ENCODE results near the gene NAPG. TPM values are rescaled to one million over a fixed set of nuclear protein-coding genes. Genes with fewer than 3 reads are reported as not detected.
"Not testable (repeated sequence)": the region's sequence is repeated elsewhere in the genome, so short reads cannot be mapped to it uniquely, and the experiment has no call there.

The NAPG gene
- total RNA-seq, 4 donors from 2014 or later: 21.5 to 60.6 (median 32.7) TPM

DNA sequence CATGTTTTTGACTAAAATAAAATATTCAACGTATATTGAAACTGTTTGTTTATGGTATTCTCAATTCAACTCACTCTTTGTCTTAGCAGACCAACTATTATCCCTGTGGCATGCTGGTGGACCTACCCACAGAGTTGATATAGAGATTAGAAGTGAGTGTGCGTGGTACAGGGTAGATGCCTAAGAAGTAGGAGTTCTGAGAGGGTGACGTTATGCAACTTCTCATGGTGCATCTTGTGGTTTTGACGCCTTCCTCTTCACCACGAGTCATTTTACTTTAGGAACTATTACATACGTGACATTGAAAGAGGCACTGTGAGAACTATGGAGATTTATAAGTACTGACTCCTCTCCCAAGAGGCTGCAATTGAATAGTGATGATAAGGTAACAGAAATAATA is 26.6 kb upstream of the NAPG start:
- Histone ChIP-seq H3K27ac (no peak overlapping the region), H3K27me3 (no peaks in the 10 kb centered on the region), H3K9me3 (no peaks in the 10 kb centered on the region), H3K36me3 (no peaks in the 10 kb centered on the region), H3K4me1 (no peaks in the 10 kb centered on the region), H3K4me3 (no peak overlapping the region)
- DNase-seq: no peak
- intact Hi-C loops (cut with DNase I; ENCODE audit: low total_unique reads): no loop called here
- TF ChIP-seq, protein P1, sequence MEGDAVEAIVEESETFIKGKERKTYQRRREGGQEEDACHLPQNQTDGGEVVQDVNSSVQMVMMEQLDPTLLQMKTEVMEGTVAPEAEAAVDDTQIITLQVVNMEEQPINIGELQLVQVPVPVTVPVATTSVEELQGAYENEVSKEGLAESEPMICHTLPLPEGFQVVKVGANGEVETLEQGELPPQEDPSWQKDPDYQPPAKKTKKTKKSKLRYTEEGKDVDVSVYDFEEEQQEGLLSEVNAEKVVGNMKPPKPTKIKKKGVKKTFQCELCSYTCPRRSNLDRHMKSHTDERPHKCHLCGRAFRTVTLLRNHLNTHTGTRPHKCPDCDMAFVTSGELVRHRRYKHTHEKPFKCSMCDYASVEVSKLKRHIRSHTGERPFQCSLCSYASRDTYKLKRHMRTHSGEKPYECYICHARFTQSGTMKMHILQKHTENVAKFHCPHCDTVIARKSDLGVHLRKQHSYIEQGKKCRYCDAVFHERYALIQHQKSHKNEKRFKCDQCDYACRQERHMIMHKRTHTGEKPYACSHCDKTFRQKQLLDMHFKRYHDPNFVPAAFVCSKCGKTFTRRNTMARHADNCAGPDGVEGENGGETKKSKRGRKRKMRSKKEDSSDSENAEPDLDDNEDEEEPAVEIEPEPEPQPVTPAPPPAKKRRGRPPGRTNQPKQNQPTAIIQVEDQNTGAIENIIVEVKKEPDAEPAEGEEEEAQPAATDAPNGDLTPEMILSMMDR (IDR thresholded peaks at IDR 0.05): no peak
- no peak for TF ChIP-seq POLR2A (IDR thresholded peaks at IDR 0.05)

DNA sequence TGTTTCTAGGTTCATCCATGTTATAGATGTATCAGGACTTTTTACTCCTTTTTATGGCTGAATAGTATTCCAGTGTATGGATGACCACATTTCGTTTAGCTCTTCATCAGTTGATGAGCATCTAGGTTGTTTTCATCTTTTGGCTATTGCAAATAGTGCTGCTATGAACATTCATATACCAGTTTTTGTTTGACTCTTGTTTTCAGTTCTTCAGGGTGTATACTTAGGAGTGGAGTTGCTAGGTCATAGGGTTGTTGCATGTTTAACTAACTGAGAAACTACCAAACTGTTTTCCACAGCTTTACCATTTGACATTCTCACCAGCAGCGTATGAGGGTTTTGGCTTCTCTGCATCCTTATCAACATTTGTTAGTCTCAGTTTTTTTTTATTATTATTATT is 25.8 kb upstream of the NAPG start:
- intact Hi-C loops (cut with DNase I; ENCODE audit: low total_unique reads): no loop called here
- H3K27me3 ChIP-seq: no peaks in the 10 kb centered on the region
- H3K4me1 ChIP-seq: no peaks in the 10 kb centered on the region
- H3K9me3 ChIP-seq: no peaks in the 10 kb centered on the region
- TF ChIP-seq, protein P1 (IDR thresholded peaks at IDR 0.05): no peak
- no peak for TF ChIP-seq POLR2A (IDR thresholded peaks at IDR 0.05)
- DNase-seq: no peak
- H3K36me3 ChIP-seq: no peaks in the 10 kb centered on the region
- H3K4me3 ChIP-seq: no peak overlapping the region
- H3K27ac ChIP-seq: no peak overlapping the region

DNA sequence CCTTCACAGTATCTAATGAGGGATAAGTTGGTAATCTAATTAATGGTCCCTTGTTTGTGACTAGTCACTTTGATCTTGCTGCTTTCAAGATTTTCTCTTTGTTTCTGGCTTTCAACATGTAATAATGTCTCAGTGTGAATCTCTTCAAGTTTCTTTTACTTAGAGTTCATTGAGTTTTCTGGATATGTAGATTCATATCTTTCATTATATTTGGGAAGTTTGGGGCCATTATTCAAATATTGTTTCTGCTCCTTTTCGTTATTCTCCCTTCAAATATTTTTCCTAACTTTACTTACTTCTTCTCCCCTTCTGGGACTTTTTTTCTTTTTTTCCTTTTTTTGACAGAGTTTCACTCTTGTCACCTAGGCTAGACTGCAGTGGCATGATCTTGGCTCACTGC is 21.1 kb upstream of the NAPG start:
- no peak for DNase-seq
- intact Hi-C loops (cut with DNase I; ENCODE audit: low total_unique reads): no loop called here
- Histone ChIP-seq H3K27ac (no peak overlapping the region), H3K4me3 (no peak overlapping the region), H3K4me1 (no peaks in the 10 kb centered on the region), H3K9me3 (no peaks in the 10 kb centered on the region), H3K27me3 (no peaks in the 10 kb centered on the region), H3K36me3 (no peaks in the 10 kb centered on the region)
- no peak for TF ChIP-seq POLR2A (IDR thresholded peaks at IDR 0.05)
- TF ChIP-seq, protein P1 (IDR thresholded peaks at IDR 0.05): no peak

DNA sequence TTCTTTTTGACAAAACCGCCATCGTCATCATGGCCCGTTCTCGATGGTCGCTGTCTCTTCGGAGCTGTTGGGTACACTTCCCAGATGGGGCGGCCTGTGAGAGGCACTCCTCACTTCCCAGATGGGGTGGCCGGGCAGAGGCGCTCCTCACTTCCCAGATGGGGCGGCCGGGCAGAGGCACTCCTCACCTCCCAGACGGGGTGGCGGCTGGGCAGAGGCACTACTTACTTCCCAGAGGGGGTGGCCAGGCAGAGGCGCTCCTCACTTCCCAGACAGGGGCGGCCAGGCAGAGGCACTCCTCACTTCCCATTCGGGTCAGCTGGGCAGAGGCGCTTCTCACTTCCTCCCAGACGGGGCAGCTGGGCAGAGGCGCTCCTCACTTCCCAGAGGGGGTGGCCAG is 19.9 kb upstream of the NAPG start:
- H3K4me1 ChIP-seq; H3K27me3 ChIP-seq; intact Hi-C loops (cut with DNase I; ENCODE audit: low total_unique reads); H3K9me3 ChIP-seq; H3K4me3 ChIP-seq; H3K27ac ChIP-seq; DNase-seq; H3K36me3 ChIP-seq: not testable (repeated sequence)

DNA sequence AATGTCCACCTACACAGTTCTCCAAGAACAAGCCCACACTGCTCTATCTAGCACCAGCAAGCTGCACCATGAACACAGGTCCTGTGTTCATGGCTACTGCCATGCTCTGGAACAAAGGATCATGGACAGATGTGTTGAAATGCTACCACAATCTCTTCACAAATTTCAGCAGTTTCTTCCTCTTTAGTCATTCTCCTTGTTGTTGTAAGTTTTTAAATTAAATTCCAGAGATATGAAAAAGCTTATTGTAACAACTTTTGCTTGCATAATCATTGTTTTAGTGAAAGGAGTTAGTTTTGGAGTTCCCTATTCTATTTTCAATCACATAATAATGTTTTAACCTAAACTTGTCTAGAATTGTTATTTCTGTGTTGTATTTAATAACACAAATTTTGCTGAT is 17.2 kb upstream of the NAPG start:
- Histone ChIP-seq H3K9me3 (no peaks in the 10 kb centered on the region), H3K4me3 (no peak overlapping the region), H3K27me3 (no peaks in the 10 kb centered on the region), H3K4me1 (no peaks in the 10 kb centered on the region), H3K27ac (no peak overlapping the region), H3K36me3 (no peaks in the 10 kb centered on the region)
- no peak for TF ChIP-seq POLR2A (IDR thresholded peaks at IDR 0.05)
- TF ChIP-seq, protein P1 (IDR thresholded peaks at IDR 0.05): no peak
- intact Hi-C loops (cut with DNase I; ENCODE audit: low total_unique reads): no loop called here
- DNase-seq: no peak

DNA sequence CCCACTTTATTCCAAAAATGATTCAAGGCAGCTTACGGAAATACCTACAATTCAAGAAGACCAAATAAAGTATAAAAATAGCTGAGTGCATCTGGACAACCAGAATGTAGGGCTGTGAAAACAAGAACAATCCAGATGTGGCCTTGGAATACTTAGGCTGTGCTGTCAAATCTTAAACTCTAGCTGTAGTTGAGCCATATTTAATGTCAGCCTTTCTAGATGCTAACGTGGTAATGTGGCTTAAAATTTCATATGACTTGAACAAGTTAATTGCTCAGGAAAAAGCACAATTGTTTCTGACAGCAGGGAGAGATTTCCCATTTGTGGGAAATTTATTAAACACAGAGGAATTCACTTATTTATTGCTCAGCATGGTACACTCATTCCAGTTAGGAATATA is 14.6 kb upstream of the NAPG start:
- Histone ChIP-seq H3K9me3 (no peaks in the 10 kb centered on the region), H3K36me3 (no peaks in the 10 kb centered on the region), H3K27ac (no peak overlapping the region), H3K4me3 (no peak overlapping the region), H3K4me1 (no peaks in the 10 kb centered on the region), H3K27me3 (no peaks in the 10 kb centered on the region)
- no peak for DNase-seq
- intact Hi-C loops (cut with DNase I; ENCODE audit: low total_unique reads): no loop called here
- no peak for TF ChIP-seq POLR2A (IDR thresholded peaks at IDR 0.05)
- TF ChIP-seq, protein P1 (IDR thresholded peaks at IDR 0.05): no peak
